Activated B cell treated with CpG ODN at 0.5 μM for 24 hours (primary cell): Measurements from ENCODE around the gene MIAT. TPM values are rescaled to one million over a fixed set of nuclear protein-coding genes. Genes with fewer than 3 reads are reported as not detected.

ENCODE experiments used
- ATAC-seq: fragments of 200-7000 bp; cut with Tn5 transposase; one replicate; pipeline ENCODE4 v1.10.0; 2021; ENCODE audit warnings: low read depth, mild to moderate bottlenecking, moderate library complexity
- CTCF ChIA-PET: fragments of 350-600 bp; sonication (Branson Sonifier 250); formaldehyde crosslinking; loops from one replicate; lab custom pipeline; 2021; ENCODE audit warnings: antibody characterized with exemption; lab: Charles Lee
- POLR2A ChIA-PET: fragments of 350-600 bp; sonication (Branson Sonifier 250); formaldehyde crosslinking; loops from one replicate; lab custom pipeline; 2021; ENCODE audit warnings: antibody characterized with exemption; lab: Charles Lee
- DNase-seq: peaks from one replicate; pipeline ENCODE4 v3.0.0; 2022
- H3K27ac Mint-ChIP-seq: one replicate; pipeline ENCODE4 v1.8.0; 2020; ENCODE audit warnings: mixed read lengths
- H3K27me3 Mint-ChIP-seq: one replicate; pipeline ENCODE4 v1.8.0; 2021; ENCODE audit warnings: mixed read lengths
- H3K36me3 Mint-ChIP-seq: one replicate; pipeline ENCODE4 v1.8.0; 2021; ENCODE audit warnings: low read depth, mixed read lengths
- H3K4me1 Mint-ChIP-seq: one replicate; pipeline ENCODE4 v1.8.0; 2021; ENCODE audit warnings: mixed read lengths
- H3K4me3 Mint-ChIP-seq: one replicate; pipeline ENCODE4 v1.8.0; 2020; ENCODE audit warnings: mild to moderate bottlenecking, mixed read lengths
- H3K9me3 Mint-ChIP-seq: one replicate; pipeline ENCODE4 v1.8.0; 2020; ENCODE audit warnings: mixed read lengths
- intact Hi-C: fragments of 100-400 bp; cut with micrococcal nuclease; formaldehyde crosslinking; loops from one replicate; pipeline ENCODE4 v1.15.1; 2024
- total RNA-seq: library from RNA; stranded (reverse); gene quantifications from 2 replicates; pipeline ENCODE4 v1.2.3, GENCODE V29; 2022
- TF ChIP-seq, protein P1 (sequence below): fragments of 200-600 bp; IDR thresholded peaks from one replicate; pipeline ENCODE4 v1.8.0; 2022; ENCODE audit warnings: antibody characterized with exemption, mild to moderate bottlenecking

The MIAT gene
- total RNA-seq, 1 donor from 2014 or later, result 7.3 TPM

GRCh38 chr22:26615830-26616435 lies 41.5 kb upstream of the MIAT start:
- H3K27ac Mint-ChIP-seq, result no peak overlapping the region
- intact Hi-C loops, result no loop called here
- DNase-seq (no peak), ATAC-seq (no peak)
- ChIA-PET CTCF (no interaction called here), POLR2A (no interaction called here)
- H3K9me3 Mint-ChIP-seq, result no peaks in the 10 kb centered on the region
- TF ChIP-seq, protein P1, sequence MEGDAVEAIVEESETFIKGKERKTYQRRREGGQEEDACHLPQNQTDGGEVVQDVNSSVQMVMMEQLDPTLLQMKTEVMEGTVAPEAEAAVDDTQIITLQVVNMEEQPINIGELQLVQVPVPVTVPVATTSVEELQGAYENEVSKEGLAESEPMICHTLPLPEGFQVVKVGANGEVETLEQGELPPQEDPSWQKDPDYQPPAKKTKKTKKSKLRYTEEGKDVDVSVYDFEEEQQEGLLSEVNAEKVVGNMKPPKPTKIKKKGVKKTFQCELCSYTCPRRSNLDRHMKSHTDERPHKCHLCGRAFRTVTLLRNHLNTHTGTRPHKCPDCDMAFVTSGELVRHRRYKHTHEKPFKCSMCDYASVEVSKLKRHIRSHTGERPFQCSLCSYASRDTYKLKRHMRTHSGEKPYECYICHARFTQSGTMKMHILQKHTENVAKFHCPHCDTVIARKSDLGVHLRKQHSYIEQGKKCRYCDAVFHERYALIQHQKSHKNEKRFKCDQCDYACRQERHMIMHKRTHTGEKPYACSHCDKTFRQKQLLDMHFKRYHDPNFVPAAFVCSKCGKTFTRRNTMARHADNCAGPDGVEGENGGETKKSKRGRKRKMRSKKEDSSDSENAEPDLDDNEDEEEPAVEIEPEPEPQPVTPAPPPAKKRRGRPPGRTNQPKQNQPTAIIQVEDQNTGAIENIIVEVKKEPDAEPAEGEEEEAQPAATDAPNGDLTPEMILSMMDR, result no peak
- H3K4me3 Mint-ChIP-seq, result no peak overlapping the region
- H3K27me3 Mint-ChIP-seq, result no peaks in the 10 kb centered on the region
- H3K4me1 Mint-ChIP-seq, result peaks cover 18% of the 10 kb centered on the region
- no peaks in the 10 kb centered on the region for H3K36me3 Mint-ChIP-seq

GRCh38 chr22:26616650-26617049 lies 40.7 kb upstream of the MIAT start:
- ATAC-seq (no peak), DNase-seq (no peak)
- Mint-ChIP-seq H3K36me3 (no peaks in the 10 kb centered on the region), H3K27me3 (no peaks in the 10 kb centered on the region), H3K27ac (no peak overlapping the region), H3K4me1 (peaks cover 16% of the 10 kb centered on the region), H3K4me3 (no peak overlapping the region), H3K9me3 (no peaks in the 10 kb centered on the region)
- intact Hi-C loops, result no loop called here
- ChIA-PET CTCF (no interaction called here), POLR2A (no interaction called here)
- TF ChIP-seq, protein P1, result no peak

GRCh38 chr22:26617271-26618199 lies 39.9 kb upstream of the MIAT start, which contains the start of gene CRYBB1:
TSS of gene CRYBB1 (minus strand) at chr22:26618027. CDS start at chr22:26616319, 1,708 bp downstream.
- peaks cover 3% of the 10 kb centered on the region for H3K27me3 Mint-ChIP-seq
- no peak within 1 kb of the TSS for H3K4me3 Mint-ChIP-seq
- H3K36me3 Mint-ChIP-seq, result no peaks in the 10 kb centered on the region
- no peaks in the 10 kb centered on the region for H3K9me3 Mint-ChIP-seq
- TF ChIP-seq, protein P1, result no peak
- no peak for ATAC-seq
- CTCF ChIA-PET, result no interaction called here
- intact Hi-C loops, result no loop called here
- H3K27ac Mint-ChIP-seq, result no peak within 1 kb of the TSS
- peaks cover 16% of the 10 kb centered on the region for H3K4me1 Mint-ChIP-seq
- POLR2A ChIA-PET, result no interaction called here
- no peak for DNase-seq

DNA sequence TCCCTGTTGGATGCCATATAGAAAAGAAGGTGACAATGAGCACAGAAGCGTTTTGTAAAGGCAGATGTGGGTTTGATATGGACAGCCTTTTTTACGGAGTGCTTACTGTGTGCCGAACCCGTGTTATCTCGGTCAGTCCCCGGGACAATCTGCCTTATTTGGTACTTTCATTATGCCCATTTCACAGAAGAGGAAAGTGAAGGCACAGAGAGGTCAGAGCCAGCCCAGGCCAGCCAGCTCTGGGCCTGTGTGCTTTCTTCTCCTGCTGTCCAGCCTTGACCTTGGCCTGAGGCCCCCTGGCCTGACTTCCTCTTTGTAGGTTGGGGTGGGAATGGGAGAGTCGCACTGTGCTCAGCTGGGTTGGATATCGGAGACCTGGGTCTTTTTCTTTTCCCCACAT lies 38.9 kb upstream of the MIAT start:
- Mint-ChIP-seq H3K27me3 (peaks cover 6% of the 10 kb centered on the region), H3K27ac (no peak overlapping the region), H3K36me3 (no peaks in the 10 kb centered on the region), H3K4me3 (no peak overlapping the region), H3K9me3 (no peaks in the 10 kb centered on the region), H3K4me1 (peaks cover 16% of the 10 kb centered on the region)
- CTCF ChIA-PET, result no interaction called here
- POLR2A ChIA-PET, result no interaction called here
- DNase-seq (no peak), ATAC-seq (no peak)
- intact Hi-C loops, result no loop called here
- TF ChIP-seq, protein P1, result no peak

DNA sequence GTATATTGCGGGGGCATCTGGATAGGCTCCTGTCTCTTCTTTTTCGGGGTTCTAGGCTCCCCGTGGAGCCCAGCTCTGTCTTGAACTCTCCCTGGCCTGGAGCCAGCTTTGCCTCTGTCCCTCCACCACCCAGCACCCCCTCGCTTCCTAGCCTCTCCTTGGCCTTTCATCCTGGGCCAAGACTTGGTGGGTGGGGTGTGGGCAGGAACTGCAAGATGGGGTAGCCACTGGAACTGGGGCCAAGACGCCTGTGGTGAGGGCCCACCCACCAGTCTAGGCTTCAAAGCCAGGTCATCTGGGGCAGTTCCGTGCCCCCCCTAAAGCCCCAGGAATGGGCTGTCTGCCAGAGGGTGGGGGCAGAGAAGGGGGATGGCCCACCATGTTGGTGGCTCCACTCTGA lies 37.9 kb upstream of the MIAT start:
- Mint-ChIP-seq H3K4me1 (peaks cover 16% of the 10 kb centered on the region), H3K27me3 (peaks cover 6% of the 10 kb centered on the region), H3K27ac (no peak overlapping the region), H3K36me3 (no peaks in the 10 kb centered on the region), H3K9me3 (no peaks in the 10 kb centered on the region), H3K4me3 (no peak overlapping the region)
- DNase-seq (no peak), ATAC-seq (no peak)
- TF ChIP-seq, protein P1, result no peak
- CTCF ChIA-PET, result no interaction called here
- POLR2A ChIA-PET, result no interaction called here
- intact Hi-C loops, result no loop called here
